WERI-Rb-1 (cell line): ENCODE results near the gene PRSS36.
"Not testable (repeated sequence)": the region's sequence is repeated elsewhere in the genome, so short reads cannot be mapped to it uniquely, and the experiment has no call there.

ENCODE experiments used
- DNase-seq: peaks from one replicate; pipeline ENCODE4 v3.0.0-alpha.2; 2020
- H3K27ac ChIP-seq: fragments of 250-450 bp; sonication (Bioruptor Pico); 2 replicates; pipeline ENCODE4 v1.5.1; 2020; ENCODE audit warnings: mild to moderate bottlenecking, moderate library complexity
- H3K27me3 ChIP-seq: fragments of 250-450 bp; sonication (Bioruptor Pico); 2 replicates; pipeline ENCODE4 v1.5.1; 2021; ENCODE audit warnings: mild to moderate bottlenecking, low read depth, moderate library complexity; ENCODE audit not compliant: insufficient read depth, severe bottlenecking
- H3K36me3 ChIP-seq: fragments of 250-450 bp; sonication (Bioruptor Pico); 2 replicates; pipeline ENCODE4 v1.5.1; 2020; ENCODE audit warnings: mild to moderate bottlenecking, moderate library complexity
- H3K4me3 ChIP-seq: 2 replicates; pipeline ENCODE4 v1.5.1; 2011; ENCODE audit warnings: low read depth, mild to moderate bottlenecking, control low read depth, low read length
- H3K9me3 ChIP-seq: fragments of 250-450 bp; sonication (Bioruptor Pico); 2 replicates; pipeline ENCODE4 v1.5.1; 2021; ENCODE audit warnings: mild to moderate bottlenecking, moderate library complexity; ENCODE audit not compliant: severe bottlenecking
- CTCF ChIP-seq: IDR thresholded peaks from 2 replicates; pipeline ENCODE4 v1.5.1; 2011; ENCODE audit warnings: low read depth, mild to moderate bottlenecking, control low read depth, inconsistent platforms, low read length

Gene PRSS36

GRCh38 chr16:31149894-31150890 is at the start of gene PRSS36:
TSS of gene PRSS36 (minus strand) at chr16:31150066. CDS start at chr16:31150035, 31 bp downstream.
- H3K9me3 ChIP-seq = no peaks in the 10 kb centered on the region
- no peaks in the 10 kb centered on the region for H3K27me3 ChIP-seq
- no peak for DNase-seq
- no peaks in the 10 kb centered on the region for H3K36me3 ChIP-seq
- H3K4me3 ChIP-seq = no peak within 1 kb of the TSS
- TF ChIP-seq CTCF = no peak
- no peak within 1 kb of the TSS for H3K27ac ChIP-seq

GRCh38 chr16:31199430-31200041 is 49.7 kb upstream of the PRSS36 start:
- H3K36me3 ChIP-seq = peaks cover 39% of the 10 kb centered on the region
- no peak for TF ChIP-seq CTCF
- H3K9me3 ChIP-seq = no peaks in the 10 kb centered on the region
- no peak overlapping the region for H3K4me3 ChIP-seq
- H3K27me3 ChIP-seq = no peaks in the 10 kb centered on the region
- H3K27ac ChIP-seq = no peak overlapping the region
- DNase-seq = no peak

- no peak for TF ChIP-seq CTCF
- Histone ChIP-seq H3K9me3 (no peaks in the 10 kb centered on the region), H3K27me3 (no peaks in the 10 kb centered on the region), H3K36me3 (peaks cover 51% of the 10 kb centered on the region), H3K4me3 (no peak overlapping the region), H3K27ac (no peak overlapping the region)
- no peak for DNase-seq
Measured at GRCh38 chr16:31198207-31198882, 48.5 kb upstream of the PRSS36 start.

GRCh38 chr16:31196324-31197088 is 46.6 kb upstream of the PRSS36 start:
- H3K36me3 ChIP-seq = peaks cover 69% of the 10 kb centered on the region
- no peak overlapping the region for H3K27ac ChIP-seq
- no peaks in the 10 kb centered on the region for H3K9me3 ChIP-seq
- H3K4me3 ChIP-seq = no peak overlapping the region
- TF ChIP-seq CTCF = no peak
- no peaks in the 10 kb centered on the region for H3K27me3 ChIP-seq
- DNase-seq = no peak

GRCh38 chr16:31195861-31196260 is 46.0 kb upstream of the PRSS36 start:
- DNase-seq, H3K4me3 ChIP-seq, H3K27me3 ChIP-seq, H3K27ac ChIP-seq, H3K9me3 ChIP-seq: not testable (repeated sequence)
- peaks cover 76% of the 10 kb centered on the region for H3K36me3 ChIP-seq
